Measurements from ENCODE around the gene YPEL1.
A peak's percentile ranks its signal among the peaks of the same experiment; 100 is the strongest.
"Not testable (repeated sequence)": the region's sequence is repeated elsewhere in the genome, so short reads cannot be mapped to it uniquely, and the experiment has no call there.

Gene YPEL1

GRCh38 chr22:21753374-21754111 lies 17.9 kb upstream of the YPEL1 start:
- no peak for DNase-seq

GRCh38 chr22:21752276-21752675 lies 16.7 kb upstream of the YPEL1 start:
- DNase-seq, result no peak

GRCh38 chr22:21745948-21746347 lies 10.4 kb upstream of the YPEL1 start:
- no peak for DNase-seq

- not testable (repeated sequence) for DNase-seq
Observed at GRCh38 chr22:21744917-21745316, 9.3 kb upstream of the YPEL1 start.

- no peak for DNase-seq
Observed at GRCh38 chr22:21741790-21742189, 6.2 kb upstream of the YPEL1 start.

- no peak for DNase-seq
Observed at GRCh38 chr22:21741059-21741458, 5.5 kb upstream of the YPEL1 start.

- DNase-seq, result no peak
Observed at GRCh38 chr22:21739828-21740377, 4.3 kb upstream of the YPEL1 start.

- no peak for DNase-seq
Observed at GRCh38 chr22:21738966-21739365, 3.4 kb upstream of the YPEL1 start.

- DNase-seq, result no peak
Observed at GRCh38 chr22:21738081-21738480, 2.5 kb upstream of the YPEL1 start.

- no peak for DNase-seq
Observed at GRCh38 chr22:21736948-21737347, 1.4 kb upstream of the YPEL1 start.

- no peak for DNase-seq
Observed at GRCh38 chr22:21736084-21736642, 569 bp upstream of the YPEL1 start.

- DNase-seq, result no peak
Observed at GRCh38 chr22:21734540-21735199, 924 bp downstream of the YPEL1 start.

- DNase-seq, result no peak
Observed at GRCh38 chr22:21731503-21731902, 4.1 kb downstream of the YPEL1 start.

GRCh38 chr22:21730535-21731308 lies 4.9 kb downstream of the YPEL1 start:
- DNase-seq, result no peak

GRCh38 chr22:21729184-21729583 lies 6.4 kb downstream of the YPEL1 start:
- DNase-seq, result not testable (repeated sequence)

- DNase-seq, result no peak
Observed at GRCh38 chr22:21728270-21728669, 7.3 kb downstream of the YPEL1 start.

GRCh38 chr22:21727768-21728167 lies 7.8 kb downstream of the YPEL1 start:
- DNase-seq, result no peak

- DNase-seq, result no peak
Observed at GRCh38 chr22:21727159-21727558, 8.4 kb downstream of the YPEL1 start.

GRCh38 chr22:21726650-21727049 lies 8.9 kb downstream of the YPEL1 start:
- peak; percentile 27 for DNase-seq

- DNase-seq, result no peak
Observed at GRCh38 chr22:21725956-21726649, 9.5 kb downstream of the YPEL1 start.

GRCh38 chr22:21724496-21724895 lies 11.1 kb downstream of the YPEL1 start:
- not testable (repeated sequence) for DNase-seq

GRCh38 chr22:21721195-21721852 lies 14.3 kb downstream of the YPEL1 start:
- DNase-seq, result not testable (repeated sequence)

Data from CD4-positive, alpha-beta T cell treated with Interferon gamma for 1 hour (primary cell).